Right ventricle myocardium inferior (tissue), 1 donor: ENCODE results near the gene CYP4X1. TPM values are rescaled to one million over a fixed set of nuclear protein-coding genes. Genes with fewer than 3 reads are reported as not detected.
"Not testable (repeated sequence)": the region's sequence is repeated elsewhere in the genome, so short reads cannot be mapped to it uniquely, and the experiment has no call there.

Source experiments
- ATAC-seq: fragments of 200-7000 bp; cut with Tn5 transposase; one replicate; pipeline ENCODE4 v1.9.1; 2020; ENCODE audit warnings: mild to moderate bottlenecking, moderate library complexity
- DNase-seq: peaks from one replicate; pipeline ENCODE4 v3.0.0; 2021; ENCODE audit errors: missing footprints
- intact Hi-C: fragments of 100-400 bp; cut with DNase I; formaldehyde crosslinking; loops from one replicate; pipeline ENCODE4 v1.11.0; 2022
- total RNA-seq: library from RNA; stranded (reverse); fragmentation: NEBNext Ultra II Directional; extraction: Animal tissue kit (Norgen Biotek cat#: 25700); gene quantifications from one replicate; pipeline ENCODE4 v1.2.1, GENCODE V29; 2021
- donor health status: DM: no; HTN: yes; CAD: no; lungs with severe emphysema.

CYP4X1 gene
- total RNA-seq, 1 donor from 2014 or later = 1.5 TPM

DNA sequence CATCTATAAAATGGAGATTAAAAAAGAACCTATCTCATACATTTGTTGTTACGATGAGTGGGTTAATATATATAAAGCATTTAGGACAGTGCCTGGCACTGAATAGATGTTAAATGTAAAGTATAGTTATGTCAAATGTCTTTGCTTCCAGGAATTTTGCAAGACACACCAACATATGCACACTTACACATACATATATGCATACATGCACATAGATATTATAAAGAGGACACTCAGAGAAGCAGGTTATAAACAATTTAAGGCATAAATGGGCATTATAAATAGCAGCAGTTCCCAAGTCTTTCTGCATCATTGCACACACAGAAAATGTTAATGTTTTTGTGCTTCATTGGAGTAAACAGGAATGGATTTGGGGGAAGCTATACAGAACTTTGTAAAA lies 13.3 kb downstream of the CYP4X1 start:
- intact Hi-C loops = no loop called here
- DNase-seq (no peak), ATAC-seq (no peak)

DNA sequence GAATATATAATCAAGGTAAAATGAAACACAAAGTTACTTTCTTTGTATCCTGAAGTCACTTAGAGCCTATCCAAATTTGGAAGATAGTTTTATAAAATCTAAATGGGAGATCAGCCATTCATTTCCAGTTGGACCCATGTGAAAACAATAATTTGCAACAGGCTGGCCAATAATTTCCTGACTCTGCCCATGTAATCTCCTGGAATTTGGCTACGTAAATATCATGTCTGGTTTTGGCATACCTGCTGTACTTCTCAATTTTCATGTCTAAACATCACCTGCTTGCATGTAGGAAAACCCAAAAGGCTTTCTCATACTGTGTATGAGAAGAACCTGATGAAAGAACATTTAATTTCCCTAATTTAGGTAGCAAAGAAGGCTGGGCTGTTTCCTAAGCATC lies 35.9 kb downstream of the CYP4X1 start:
- intact Hi-C loops = no loop called here
- ATAC-seq = no peak
- DNase-seq = no peak

DNA sequence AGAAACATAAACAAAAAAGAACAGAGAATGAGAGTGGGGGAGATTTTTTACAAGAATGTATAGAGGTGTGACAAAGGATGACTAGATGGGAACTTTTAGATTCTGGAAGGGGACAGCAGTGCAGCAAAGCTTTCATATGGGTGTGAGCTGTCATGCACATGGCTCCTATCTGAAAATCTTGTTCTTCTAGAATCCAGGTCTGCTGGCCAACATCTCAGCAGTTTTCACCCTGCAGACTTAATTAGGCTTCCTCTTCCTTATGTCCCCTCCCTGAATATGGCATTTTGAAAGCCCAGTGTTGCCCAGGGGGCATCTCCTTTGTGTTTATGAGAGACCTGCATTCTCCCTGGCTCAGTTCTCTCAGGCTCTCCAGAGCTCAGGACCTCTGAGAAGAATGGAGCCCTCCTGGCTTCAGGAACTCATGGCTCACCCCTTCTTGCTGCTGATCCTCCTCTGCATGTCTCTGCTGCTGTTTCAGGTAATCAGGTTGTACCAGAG lies 43.7 kb downstream of the CYP4X1 start, which contains the start of gene CYP4Z1:
Gene CYP4Z1 (plus strand): TSS at position 135 of the 498 bp plus-strand sequence. CDS start 260 bp downstream, at position 395.
- no peak for ATAC-seq
- DNase-seq = no peak
- intact Hi-C loops = no loop called here

DNA sequence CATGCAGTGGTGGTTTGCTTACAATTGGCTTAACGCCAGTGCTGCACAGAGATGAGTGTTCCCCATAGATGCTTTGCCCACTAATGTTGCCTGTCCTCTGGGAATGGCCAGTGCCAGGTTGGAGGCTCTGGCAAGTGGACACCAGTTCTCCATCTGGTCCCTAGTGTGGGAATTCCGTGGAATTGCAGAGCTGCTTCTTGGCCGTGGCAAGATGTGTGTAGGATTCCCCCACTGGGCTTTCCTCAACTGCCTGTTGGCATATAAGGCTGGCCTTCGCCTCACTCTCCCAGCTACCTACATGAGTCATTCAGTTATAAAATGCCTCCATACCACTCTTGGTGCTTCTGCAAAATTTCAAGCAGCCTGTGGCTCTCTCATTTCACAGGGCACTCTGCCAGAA lies 45.6 kb downstream of the CYP4X1 start:
- intact Hi-C loops, DNase-seq, ATAC-seq: not testable (repeated sequence)

DNA sequence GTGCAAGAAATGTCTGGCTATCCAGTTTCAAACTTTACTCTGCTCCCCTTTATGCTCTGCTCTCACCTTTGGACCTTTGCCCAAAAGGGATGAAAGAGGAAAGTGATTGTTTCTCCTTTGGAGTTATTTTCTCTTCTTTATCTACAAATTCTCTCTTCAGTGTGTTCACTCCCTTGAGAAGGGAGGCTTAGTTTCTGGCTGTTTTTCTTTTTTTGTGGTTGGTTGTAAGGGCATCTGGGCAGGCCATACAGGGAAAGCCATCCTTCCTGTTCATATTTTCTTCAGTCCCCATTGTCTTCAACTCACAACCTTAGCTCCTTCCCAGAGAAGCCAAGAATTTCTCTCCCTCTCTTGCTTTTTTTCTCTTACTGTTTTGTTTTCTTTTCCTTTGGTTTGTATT lies 46.0 kb downstream of the CYP4X1 start:
- DNase-seq, ATAC-seq, intact Hi-C loops: not testable (repeated sequence)

DNA sequence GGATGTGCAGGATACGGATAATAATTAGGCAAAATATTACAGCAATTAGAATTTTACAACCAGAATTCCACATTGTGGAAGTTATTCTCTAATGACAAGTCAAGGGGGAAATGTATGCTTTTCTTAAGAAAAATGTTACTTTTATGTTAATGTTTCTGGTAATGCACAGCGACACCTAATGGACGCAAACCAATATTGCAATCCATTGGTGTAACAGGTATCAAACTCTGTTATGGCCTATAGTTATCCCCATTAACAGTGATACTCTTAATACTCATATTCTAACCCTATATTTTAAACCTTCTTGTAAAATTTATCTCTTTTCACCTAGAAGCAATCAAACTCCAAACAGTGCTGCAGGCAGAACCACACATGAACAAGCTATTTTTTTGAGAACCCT lies 65.9 kb downstream of the CYP4X1 start:
- not testable (repeated sequence) for ATAC-seq, DNase-seq

DNA sequence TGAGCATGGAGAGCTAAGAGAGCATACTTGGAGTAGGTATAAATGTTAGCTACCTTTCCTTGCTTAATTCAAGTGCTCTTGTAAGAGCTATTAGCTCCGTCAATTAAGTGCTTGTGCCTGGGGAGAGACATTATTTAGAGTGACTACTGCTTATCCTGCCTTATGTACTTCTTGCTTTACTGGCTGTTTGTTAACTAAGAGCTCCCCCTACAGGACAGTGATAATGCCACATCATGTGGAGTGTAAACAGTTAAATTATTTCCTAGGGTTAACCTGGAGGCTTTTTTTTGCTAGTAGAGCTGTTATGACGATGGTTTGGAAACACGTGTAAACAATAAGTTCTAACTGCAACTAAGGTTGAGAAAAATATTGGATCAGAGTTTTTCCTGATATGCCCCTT lies 68.0 kb downstream of the CYP4X1 start:
- DNase-seq, ATAC-seq, intact Hi-C loops: not testable (repeated sequence)

More for the DNA sequence above, 65.9 kb downstream of the CYP4X1 start:
- intact Hi-C loops = not testable (repeated sequence)

Other genes with a start within 250 kb of the CYP4X1 start
- 19.6 TPM for gene CYP4B1, start 224.6 kb upstream of the CYP4X1 start, total RNA-seq
- gene CYP4A11, start 82.2 kb upstream of the CYP4X1 start, total RNA-seq = not detected
- 0.97 TPM for gene CYP4Z1, start 43.6 kb downstream of the CYP4X1 start, total RNA-seq
- not detected for gene CYP4A22, start 113.8 kb downstream of the CYP4X1 start, total RNA-seq
- gene PDZK1IP1, start 166.4 kb downstream of the CYP4X1 start, total RNA-seq = not detected
- 3.5 TPM for gene TAL1, start 208.6 kb downstream of the CYP4X1 start, total RNA-seq